Heart right ventricle (tissue), 16 donors: ENCODE measurements around the gene AGPAT2. TPM values are rescaled to one million over a fixed set of nuclear protein-coding genes. Genes with fewer than 3 reads are reported as not detected.

Source experiments
- ATAC-seq, 8 donors: fragments of 200-7000 bp; cut with Tn5 transposase; one replicate each; pipeline ENCODE4 v1.9.1; 2020; ENCODE audit warnings: mild to moderate bottlenecking in 8 of 8, moderate library complexity in 8 of 8, moderate number of reproducible peaks in 1 of 8
- DNase-seq, 2 donors: peaks; one replicate each; pipeline ENCODE4 v3.0.0-alpha.2; 2020
- H3K27ac ChIP-seq, 10 donors: fragments of 200-600 bp; sonication (generic) in 2 of 10; one replicate each; pipeline versions ENCODE4 v1.5.0 to v1.8.0; 2020 to 2022; ENCODE audit warnings: mild to moderate bottlenecking in 3 of 10
- H3K27me3 ChIP-seq, 7 donors: fragments of 200-600 bp; one replicate each; pipeline ENCODE4 v1.8.0; 2021 to 2022; ENCODE audit warnings: mild to moderate bottlenecking in 2 of 7
- H3K36me3 ChIP-seq, 9 donors: fragments of 200-600 bp; sonication (generic) in 1 of 9; one replicate each; pipeline versions ENCODE4 v1.5.0 to v1.8.0; 2020 to 2022; ENCODE audit warnings: mild to moderate bottlenecking in 2 of 9
- H3K4me1 ChIP-seq, 9 donors: fragments of 200-600 bp; sonication (generic) in 1 of 9; one replicate each; pipeline versions ENCODE4 v1.5.0 to v1.8.0; 2020 to 2022; ENCODE audit warnings: mild to moderate bottlenecking in 4 of 9
- H3K4me3 ChIP-seq, 10 donors: fragments of 200-600 bp; sonication (generic) in 2 of 10; one replicate each; pipeline versions ENCODE4 v1.5.0 to v1.8.0; 2020 to 2022; ENCODE audit warnings: mild to moderate bottlenecking in 7 of 10, moderate library complexity in 2 of 10
- H3K9me3 ChIP-seq, 11 donors: fragments of 200-600 bp in 10 of 11; sonication (generic) in 2 of 11; one replicate each; pipeline versions ENCODE4 v1.5.0 to v1.8.0; 2013 to 2022; ENCODE audit warnings: mild to moderate bottlenecking in 2 of 11, control low read depth in 1 of 11, moderate library complexity in 1 of 11
- CTCF ChIP-seq, 9 donors: fragments of 200-600 bp; sonication (generic) in 2 of 9; IDR thresholded peaks; one replicate each; pipeline versions ENCODE4 v1.5.0 to v1.8.0; 2021 to 2022; ENCODE audit warnings: antibody characterized with exemption in 9 of 9, mild to moderate bottlenecking in 5 of 9, moderate library complexity in 1 of 9
- WGBS, 2 donors: extraction: QIAGEN DNeasy Blood & Tissue Kit; methylation state at CpG; one replicate each; pipeline ENCODE4 v1.1.7; 2013; ENCODE audit warnings: inconsistent platforms in 1 of 2; 5-methylcytosine and 5-hydroxymethylcytosine counted together
- intact Hi-C, 10 donors: fragments of 100-400 bp; cut with DNase I; formaldehyde crosslinking; loops; one replicate each; pipeline versions ENCODE4 v1.11.1 to v1.14.2; 2022
- polyA plus RNA-seq, 2 donors: library from polyadenylated mRNA; stranded (reverse); fragments of 200-250 nt; gene quantifications; one replicate each; pipeline ENCODE4 v1.2.3, GENCODE V29; 2013
- total RNA-seq, 10 donors: library from RNA; stranded (reverse); fragmentation: NEBNext Ultra II Directional in 3 of 10; extraction: Animal tissue kit (Norgen Biotek cat#: 25700) in 3 of 10; gene quantifications; one replicate each; pipeline versions ENCODE4 v1.2.1 to v1.2.4, GENCODE V29; 2021 to 2023
- donor health status: Arrhythmogenic right ventricular cardiomyopathy.
- donor health status: ischemic (EF 13 %, LVEDD 7.1; RV severe dilation, severe dysfunction).
- donor health status: healthy with polysubstance abuse.
- donor health status: DM: no; HTN: yes; CAD: no.
- donor health status: DM: no; HTN: no; CAD: no.
- donor health status: ischemic (EF 25% LVEDD 6.9; RV normal size, moderate dysfunction).
- donor health status: ischemic (EF 25% LVEDD 5.7; RV mildly dilated, moderate dysfunction).
- donor health status: healthy.
- donor health status: DM: yes; HTN: yes; CAD: no.
- donor health status: Ischemic cardiomyopathy.
- donor health status: ischemic (EF 35%, LVEDD 5.7; RV mildly dilated, moderate dysfunction).
- donor health status: nonischemic (EF 11% LVEDD 7.7; RV severe dilation, severe dysfunction).
- donor health status: DM: yes; HTN: yes; CAD: no.
- donor health status: PGD.
- donor health status: ischemic (EF 29% LVEDD 5.4; RV normal size, mild dysfunction).
- donor health status: nonischemic (EF 23%, LVEDD 6.1; RV moderate dilation, normal function).

The AGPAT2 gene
- total and polyA plus RNA-seq, 12 donors = 48.1 to 195 (median 61.5) TPM

GRCh38 chr9:136690104-136690805 lies 3.0 kb upstream of the AGPAT2 start:
- no peak for TF ChIP-seq CTCF (IDR thresholded peaks at IDR 0.05)
- Histone ChIP-seq H3K4me1 (peaks cover 23 to 86% (median 54%) of the 10 kb centered on the region in 9 donors), H3K9me3 (no peaks in the 10 kb centered on the region), H3K27ac (peak overlapping the region; percentile 65 to 96 (median 92)), H3K27me3 (no peaks in the 10 kb centered on the region), H3K36me3 (no peaks in the 10 kb centered on the region), H3K4me3 (no peak overlapping the region)
- WGBS, 2 donors = 43 to 50% methylated on average over 25 of the region's 25 CpGs
- intact Hi-C loops = loop anchor here in 4 of 10 donors (5.0 to 10.0 kb wide), 3 partner anchors 45 to 203 kb away; no protein-coding TSS in a partner anchor
- ATAC-seq (peak; percentile 8 to 66 (median 42)), DNase-seq (peak; percentile 79 to 82)

GRCh38 chr9:136689108-136689460 lies 1.8 kb upstream of the AGPAT2 start:
- Histone ChIP-seq H3K9me3 (no peaks in the 10 kb centered on the region), H3K4me3 (no peak overlapping the region), H3K27me3 (no peaks in the 10 kb centered on the region), H3K36me3 (peaks cover 0 to 4% (median 0%) of the 10 kb centered on the region in 9 donors), H3K27ac (peak overlapping the region in 8 of 10 donors; percentile 76 to 96 (median 93)), H3K4me1 (peaks cover 28 to 96% (median 57%) of the 10 kb centered on the region in 9 donors)
- no peak for TF ChIP-seq CTCF (IDR thresholded peaks at IDR 0.05)
- whole genome bisulfite sequencing, 2 donors = 67 to 74% methylated on average over 7 of the region's 7 CpGs
- no peak for ATAC-seq
- intact Hi-C loops = loop anchor here in 4 of 10 donors (5.0 kb wide), 2 partner anchors 38 to 202 kb away; no protein-coding TSS in a partner anchor
- DNase-seq = no peak

DNA sequence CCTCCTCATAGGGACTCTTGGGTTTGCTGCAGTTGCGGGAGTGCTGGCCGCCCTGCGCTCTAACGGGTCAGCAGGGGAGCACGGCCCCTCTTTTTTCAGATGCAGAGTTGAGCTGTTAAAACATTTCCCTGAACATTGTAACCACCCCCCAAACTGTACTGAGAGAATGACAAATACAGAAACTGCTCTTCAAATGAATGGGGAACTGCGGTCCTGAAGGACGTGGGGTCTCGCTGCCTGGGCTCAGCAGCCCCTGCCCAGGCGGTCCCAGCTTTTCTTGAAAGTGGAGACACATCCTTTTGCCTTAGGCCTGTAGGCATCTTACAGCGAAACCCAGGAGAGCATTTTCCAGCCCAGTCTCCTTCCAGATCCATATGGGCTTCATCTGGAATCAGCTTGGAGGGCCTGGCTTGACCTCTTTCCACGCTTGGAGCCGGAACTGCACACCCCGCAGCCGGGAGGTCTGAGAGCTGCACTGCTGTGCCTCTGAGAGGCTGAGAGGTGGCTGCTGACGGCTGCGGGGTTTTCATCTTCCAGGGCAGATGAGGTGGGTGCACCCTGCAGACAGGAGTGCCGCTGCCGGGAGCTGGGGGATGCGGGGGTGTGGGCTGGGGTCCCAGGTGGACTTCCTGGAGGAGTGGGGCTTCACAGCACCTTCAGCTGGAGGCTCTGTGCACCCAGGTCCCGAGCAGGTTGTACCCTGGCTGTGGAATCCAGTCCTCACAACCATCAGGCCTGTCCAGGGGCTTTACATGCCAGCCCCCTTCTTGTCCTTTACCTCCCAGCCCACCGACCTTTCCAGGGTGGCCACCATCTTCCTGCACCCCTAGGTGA lies 1.2 kb upstream of the AGPAT2 start:
- Histone ChIP-seq H3K4me1 (peaks cover 25 to 96% (median 56%) of the 10 kb centered on the region in 9 donors), H3K27me3 (no peaks in the 10 kb centered on the region), H3K9me3 (no peaks in the 10 kb centered on the region), H3K27ac (peak overlapping the region in 9 of 10 donors; percentile 10 to 96 (median 93)), H3K4me3 (no peak overlapping the region), H3K36me3 (peaks cover 0 to 4% (median 0%) of the 10 kb centered on the region in 9 donors)
- no peak for TF ChIP-seq CTCF (IDR thresholded peaks at IDR 0.05)
- intact Hi-C loops = loop anchor here in 4 of 10 donors (5.0 kb wide), 2 partner anchors 39 to 201 kb away; no protein-coding TSS in a partner anchor
- DNase-seq = peak in 1 of 2 donors; percentile 18
- no peak for ATAC-seq
- WGBS, 2 donors = 59 to 60% methylated on average over 20 to 21 of the region's 21 CpGs

DNA sequence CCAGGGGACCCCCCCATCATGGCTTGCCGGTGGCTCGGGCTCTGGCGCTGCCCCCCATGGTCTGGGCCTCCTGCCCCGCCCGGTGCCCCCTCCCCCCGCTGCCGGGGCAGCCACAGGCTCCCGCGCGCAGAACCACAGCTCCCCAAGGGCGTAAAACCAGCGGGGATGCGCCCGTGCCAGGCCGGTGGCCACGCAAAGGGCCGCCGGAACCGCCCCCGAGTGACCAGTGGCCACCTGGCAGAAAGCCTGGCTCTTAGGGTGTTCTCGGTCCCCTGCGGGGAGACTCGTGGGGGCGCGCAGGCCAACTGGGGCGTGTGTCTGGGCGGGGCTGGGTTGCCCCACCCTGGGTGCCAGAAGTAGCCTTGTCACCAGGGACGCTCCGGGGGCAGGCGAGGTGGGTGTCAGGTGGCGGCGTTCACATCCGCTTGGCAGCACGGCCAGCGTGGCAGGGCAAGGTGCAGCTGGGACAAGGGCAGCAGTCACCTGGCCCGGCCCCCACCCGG lies 515 bp upstream of the AGPAT2 start:
- Histone ChIP-seq H3K27ac (peak overlapping the region; percentile 35 to 96 (median 93)), H3K27me3 (no peaks in the 10 kb centered on the region), H3K36me3 (peaks cover 0 to 4% (median 0%) of the 10 kb centered on the region in 9 donors), H3K9me3 (no peaks in the 10 kb centered on the region), H3K4me1 (peaks cover 25 to 94% (median 57%) of the 10 kb centered on the region in 9 donors), H3K4me3 (peak overlapping the region in 8 of 10 donors; percentile 75 to 94 (median 82))
- 32 to 41% methylated on average over 33 to 37 of the region's 37 CpGs for WGBS, 2 donors
- no peak for TF ChIP-seq CTCF (IDR thresholded peaks at IDR 0.05)
- DNase-seq = peak in 1 of 2 donors; percentile 32
- ATAC-seq = peak in 2 of 8 donors; percentile 1 to 2
- intact Hi-C loops = loop anchor here in 4 of 10 donors (5.0 kb wide), 2 partner anchors 40 to 200 kb away; no protein-coding TSS in a partner anchor
